ENCODE data around the gene HRH1.

The HRH1 gene

GRCh38 chr3:11168881-11169805 is 14.8 kb downstream of the HRH1 start:
- H3K4me3 ChIP-seq (IDR thresholded peaks at IDR 0.05; ENCODE audit: insufficient read depth, low read depth, low read length), result no peak overlapping the region
- no peak overlapping the region for H2AFZ ChIP-seq (ENCODE audit: low read depth)
- H3K79me2 ChIP-seq (ENCODE audit: insufficient read depth, low read depth), result no peaks in the 10 kb centered on the region
- TF ChIP-seq, protein P1, sequence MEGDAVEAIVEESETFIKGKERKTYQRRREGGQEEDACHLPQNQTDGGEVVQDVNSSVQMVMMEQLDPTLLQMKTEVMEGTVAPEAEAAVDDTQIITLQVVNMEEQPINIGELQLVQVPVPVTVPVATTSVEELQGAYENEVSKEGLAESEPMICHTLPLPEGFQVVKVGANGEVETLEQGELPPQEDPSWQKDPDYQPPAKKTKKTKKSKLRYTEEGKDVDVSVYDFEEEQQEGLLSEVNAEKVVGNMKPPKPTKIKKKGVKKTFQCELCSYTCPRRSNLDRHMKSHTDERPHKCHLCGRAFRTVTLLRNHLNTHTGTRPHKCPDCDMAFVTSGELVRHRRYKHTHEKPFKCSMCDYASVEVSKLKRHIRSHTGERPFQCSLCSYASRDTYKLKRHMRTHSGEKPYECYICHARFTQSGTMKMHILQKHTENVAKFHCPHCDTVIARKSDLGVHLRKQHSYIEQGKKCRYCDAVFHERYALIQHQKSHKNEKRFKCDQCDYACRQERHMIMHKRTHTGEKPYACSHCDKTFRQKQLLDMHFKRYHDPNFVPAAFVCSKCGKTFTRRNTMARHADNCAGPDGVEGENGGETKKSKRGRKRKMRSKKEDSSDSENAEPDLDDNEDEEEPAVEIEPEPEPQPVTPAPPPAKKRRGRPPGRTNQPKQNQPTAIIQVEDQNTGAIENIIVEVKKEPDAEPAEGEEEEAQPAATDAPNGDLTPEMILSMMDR (conservative IDR thresholded peaks at IDR 0.05; ENCODE audit: low read depth, low read length), result no peak
- H4K20me1 ChIP-seq (ENCODE audit: insufficient read depth), result no peaks in the 10 kb centered on the region
- no peaks in the 10 kb centered on the region for H3K4me1 ChIP-seq (ENCODE audit: low read depth, poor library complexity, severe bottlenecking)
- no peak overlapping the region for H3K4me2 ChIP-seq
- no peaks in the 10 kb centered on the region for H3K27me3 ChIP-seq (ENCODE audit: insufficient read depth, low read depth)
- H3K9ac ChIP-seq, result no peak overlapping the region
- no peak overlapping the region for H3K27ac ChIP-seq
- no peaks in the 10 kb centered on the region for H3K36me3 ChIP-seq (ENCODE audit: insufficient read depth)

- Histone ChIP-seq H4K20me1 (ENCODE audit: insufficient read depth) (no peaks in the 10 kb centered on the region), H3K27me3 (ENCODE audit: insufficient read depth, low read depth) (no peaks in the 10 kb centered on the region), H2AFZ (ENCODE audit: low read depth) (no peak overlapping the region), H3K4me2 (no peak overlapping the region), H3K9ac (no peak overlapping the region), H3K4me3 (IDR thresholded peaks at IDR 0.05; ENCODE audit: insufficient read depth, low read depth, low read length) (no peak overlapping the region), H3K4me1 (ENCODE audit: low read depth, poor library complexity, severe bottlenecking) (no peaks in the 10 kb centered on the region), H3K79me2 (ENCODE audit: insufficient read depth, low read depth) (no peaks in the 10 kb centered on the region), H3K36me3 (ENCODE audit: insufficient read depth) (no peaks in the 10 kb centered on the region), H3K27ac (no peak overlapping the region)
- TF ChIP-seq, protein P1 (conservative IDR thresholded peaks at IDR 0.05; ENCODE audit: low read depth, low read length), result no peak
Measured at GRCh38 chr3:11170052-11170770, 15.9 kb downstream of the HRH1 start.

DNA sequence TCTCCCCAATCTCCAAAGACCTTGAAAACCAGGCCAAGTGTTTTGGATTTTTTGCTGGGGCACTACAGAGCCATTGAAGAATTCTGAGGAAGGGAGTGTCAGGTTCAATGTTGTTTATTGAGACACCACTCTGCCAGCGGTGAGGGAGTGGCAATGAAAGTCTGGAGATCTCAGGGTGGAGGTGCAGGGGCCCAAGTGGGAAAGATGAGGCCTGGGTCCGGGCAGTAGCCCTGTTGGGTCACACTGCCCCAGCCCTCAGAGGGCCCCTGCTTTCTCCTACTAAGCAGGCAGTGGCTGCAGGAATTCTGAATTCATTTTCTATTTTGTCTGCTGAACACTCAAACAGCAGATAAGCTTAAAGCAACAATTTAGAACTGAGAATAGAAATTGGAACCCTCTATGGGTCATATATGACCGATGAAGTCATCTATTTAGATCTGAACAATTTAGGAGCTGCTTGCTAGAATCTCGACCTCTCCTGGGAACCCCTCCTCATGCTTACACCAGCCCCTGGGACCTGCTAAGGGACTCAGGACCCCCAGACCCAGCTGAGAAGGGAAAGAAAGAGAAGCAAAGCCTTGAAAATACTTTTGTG is 17.9 kb downstream of the HRH1 start:
- TF ChIP-seq, protein P1 (conservative IDR thresholded peaks at IDR 0.05; ENCODE audit: low read depth, low read length), result no peak
- no peaks in the 10 kb centered on the region for H3K4me1 ChIP-seq (ENCODE audit: low read depth, poor library complexity, severe bottlenecking)
- H2AFZ ChIP-seq (ENCODE audit: low read depth), result no peak overlapping the region
- H3K4me3 ChIP-seq (IDR thresholded peaks at IDR 0.05; ENCODE audit: insufficient read depth, low read depth, low read length), result no peak overlapping the region
- no peaks in the 10 kb centered on the region for H3K79me2 ChIP-seq (ENCODE audit: insufficient read depth, low read depth)
- H3K27ac ChIP-seq, result no peak overlapping the region
- H3K36me3 ChIP-seq (ENCODE audit: insufficient read depth), result no peaks in the 10 kb centered on the region
- no peak overlapping the region for H3K4me2 ChIP-seq
- no peaks in the 10 kb centered on the region for H4K20me1 ChIP-seq (ENCODE audit: insufficient read depth)
- H3K9ac ChIP-seq, result no peak overlapping the region
- H3K27me3 ChIP-seq (ENCODE audit: insufficient read depth, low read depth), result no peaks in the 10 kb centered on the region

GRCh38 chr3:11173828-11174465 is 19.7 kb downstream of the HRH1 start:
- Histone ChIP-seq H3K36me3 (ENCODE audit: insufficient read depth) (no peaks in the 10 kb centered on the region), H3K27me3 (ENCODE audit: insufficient read depth, low read depth) (no peaks in the 10 kb centered on the region), H2AFZ (ENCODE audit: low read depth) (no peak overlapping the region), H3K4me1 (ENCODE audit: low read depth, poor library complexity, severe bottlenecking) (no peaks in the 10 kb centered on the region), H3K4me3 (IDR thresholded peaks at IDR 0.05; ENCODE audit: insufficient read depth, low read depth, low read length) (no peak overlapping the region), H3K27ac (no peak overlapping the region), H3K4me2 (no peak overlapping the region), H3K9ac (no peak overlapping the region), H3K79me2 (ENCODE audit: insufficient read depth, low read depth) (no peaks in the 10 kb centered on the region), H4K20me1 (ENCODE audit: insufficient read depth) (no peaks in the 10 kb centered on the region)
- TF ChIP-seq, protein P1 (conservative IDR thresholded peaks at IDR 0.05; ENCODE audit: low read depth, low read length), result no peak
